ENCODE results near the gene POC1B. TPM values are rescaled to one million over a fixed set of nuclear protein-coding genes. Genes with fewer than 3 reads are reported as not detected.

Gene POC1B
- total RNA-seq, 1 experiment from 2014 or later, result 25.0 TPM

GRCh38 chr12:89476232-89476631 is 49.6 kb downstream of the POC1B start:
- H2AFZ ChIP-seq (ENCODE audit: low read length), result no peak overlapping the region
- H3K9me3 ChIP-seq (ENCODE audit: low read length), result no peaks in the 10 kb centered on the region
- H4K20me1 ChIP-seq (ENCODE audit: low read length), result no peaks in the 10 kb centered on the region
- H3K9ac ChIP-seq (ENCODE audit: low read length), result peak overlapping the region; percentile 10; the same call in 1 of the 2 replicates
- DNase-seq, result no peak
- H3K4me3 ChIP-seq (ENCODE audit: low read length), result no peak overlapping the region
- no peak for TF ChIP-seq EZH2 (IDR thresholded peaks at IDR 0.05; ENCODE audit: low read length, unreplicated experiment)
- no peak for TF ChIP-seq EZH2phosphoT487 (IDR thresholded peaks at IDR 0.05; ENCODE audit: borderline replicate concordance, low read length)
- TF ChIP-seq, protein P1, sequence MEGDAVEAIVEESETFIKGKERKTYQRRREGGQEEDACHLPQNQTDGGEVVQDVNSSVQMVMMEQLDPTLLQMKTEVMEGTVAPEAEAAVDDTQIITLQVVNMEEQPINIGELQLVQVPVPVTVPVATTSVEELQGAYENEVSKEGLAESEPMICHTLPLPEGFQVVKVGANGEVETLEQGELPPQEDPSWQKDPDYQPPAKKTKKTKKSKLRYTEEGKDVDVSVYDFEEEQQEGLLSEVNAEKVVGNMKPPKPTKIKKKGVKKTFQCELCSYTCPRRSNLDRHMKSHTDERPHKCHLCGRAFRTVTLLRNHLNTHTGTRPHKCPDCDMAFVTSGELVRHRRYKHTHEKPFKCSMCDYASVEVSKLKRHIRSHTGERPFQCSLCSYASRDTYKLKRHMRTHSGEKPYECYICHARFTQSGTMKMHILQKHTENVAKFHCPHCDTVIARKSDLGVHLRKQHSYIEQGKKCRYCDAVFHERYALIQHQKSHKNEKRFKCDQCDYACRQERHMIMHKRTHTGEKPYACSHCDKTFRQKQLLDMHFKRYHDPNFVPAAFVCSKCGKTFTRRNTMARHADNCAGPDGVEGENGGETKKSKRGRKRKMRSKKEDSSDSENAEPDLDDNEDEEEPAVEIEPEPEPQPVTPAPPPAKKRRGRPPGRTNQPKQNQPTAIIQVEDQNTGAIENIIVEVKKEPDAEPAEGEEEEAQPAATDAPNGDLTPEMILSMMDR (conservative IDR thresholded peaks at IDR 0.05; ENCODE audit: low read depth, low read length), result no peak
- 0 out of 2 replicates have a peak, but pooled peaks cover 3% of the 10 kb centered on the region for H3K79me2 ChIP-seq (ENCODE audit: low read length)
- POLR2A ChIA-PET (ENCODE audit: unreplicated experiment), result no interaction called here
- CTCF ChIA-PET, result no interaction called here
- no peak for ATAC-seq
- peaks cover 46% of the 10 kb centered on the region for H3K4me1 ChIP-seq (ENCODE audit: insufficient read depth, low read length)
- intact Hi-C loops (cut with micrococcal nuclease), result no loop called here
- H3F3A ChIP-seq (ENCODE audit: low read length, unreplicated experiment), result peaks cover 9% of the 10 kb centered on the region
- H3K4me2 ChIP-seq (ENCODE audit: low read length), result peak overlapping the region; percentile 18; the same call in 1 of the 2 replicates
- peak overlapping the region; percentile 91 for H3K27ac ChIP-seq (ENCODE audit: low read length)
- H3K9me2 ChIP-seq (replicated peaks; ENCODE audit: low read length), result no peaks in the 10 kb centered on the region
- H3K27me3 ChIP-seq (ENCODE audit: low read length), result no peaks in the 10 kb centered on the region
- BruUV-seq (replicated peaks), result no TSS peak
- no peaks in the 10 kb centered on the region for H3K36me3 ChIP-seq (ENCODE audit: low read depth, low read length)

- TF ChIP-seq EZH2 (IDR thresholded peaks at IDR 0.05; ENCODE audit: low read length, unreplicated experiment) (no peak), EZH2phosphoT487 (IDR thresholded peaks at IDR 0.05; ENCODE audit: borderline replicate concordance, low read length) (no peak)
- TF ChIP-seq, protein P1 (conservative IDR thresholded peaks at IDR 0.05; ENCODE audit: low read depth, low read length), result no peak
- peaks cover 53% of the 10 kb centered on the region for H3K4me1 ChIP-seq (ENCODE audit: insufficient read depth, low read length)
- H3F3A ChIP-seq (ENCODE audit: low read length, unreplicated experiment), result peaks cover 9% of the 10 kb centered on the region
- ATAC-seq, result peak; percentile 76
- H3K9ac ChIP-seq (ENCODE audit: low read length), result peak overlapping the region; percentile 52
- no peak overlapping the region for H2AFZ ChIP-seq (ENCODE audit: low read length)
- TSS peak; percentile 49 for BruUV-seq (replicated peaks)
- ChIA-PET CTCF (no interaction called here), POLR2A (ENCODE audit: unreplicated experiment) (no interaction called here)
- intact Hi-C loops (cut with micrococcal nuclease), result loop anchor here (1.0 kb wide), 1 partner anchor 49 kb away; the partner anchor contains the start of gene GALNT4
- peak overlapping the region; percentile 60 for H3K4me2 ChIP-seq (ENCODE audit: low read length)
- no peaks in the 10 kb centered on the region for H3K36me3 ChIP-seq (ENCODE audit: low read depth, low read length)
- H3K27ac ChIP-seq (ENCODE audit: low read length), result peak overlapping the region; percentile 91
- peak overlapping the region; percentile 14; the same call in 1 of the 2 replicates for H3K4me3 ChIP-seq (ENCODE audit: low read length)
- DNase-seq, result peak; percentile 91
- no peaks in the 10 kb centered on the region for H3K9me2 ChIP-seq (replicated peaks; ENCODE audit: low read length)
- no peaks in the 10 kb centered on the region for H3K9me3 ChIP-seq (ENCODE audit: low read length)
- no peaks in the 10 kb centered on the region for H4K20me1 ChIP-seq (ENCODE audit: low read length)
- H3K27me3 ChIP-seq (ENCODE audit: low read length), result no peaks in the 10 kb centered on the region
- no peaks in the 10 kb centered on the region for H3K79me2 ChIP-seq (ENCODE audit: low read length)
Observed at GRCh38 chr12:89475203-89475990, 50.5 kb downstream of the POC1B start.

DNA sequence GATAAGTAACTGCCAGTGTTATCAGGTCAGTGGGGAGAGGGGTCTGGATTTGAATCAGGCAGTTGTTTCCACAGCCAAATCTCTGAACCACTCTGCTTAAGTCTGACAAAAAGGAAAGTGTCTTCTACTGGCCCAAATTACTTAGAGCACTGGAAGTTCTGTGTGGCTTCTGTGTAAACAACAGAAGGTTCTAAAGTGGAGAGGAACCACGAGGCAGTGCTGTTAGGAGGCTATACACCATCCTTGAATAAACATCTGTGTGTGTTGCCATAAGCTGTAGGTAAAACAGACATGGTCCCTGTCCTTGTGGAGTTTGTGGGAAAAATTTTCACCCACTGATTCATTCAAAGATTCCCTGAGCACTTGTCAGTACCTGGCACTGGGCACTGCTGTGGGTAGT is 51.2 kb downstream of the POC1B start:
- Histone ChIP-seq H3K4me3 (ENCODE audit: low read length) (no peak overlapping the region), H4K20me1 (ENCODE audit: low read length) (no peaks in the 10 kb centered on the region), H3F3A (ENCODE audit: low read length, unreplicated experiment) (peaks cover 9% of the 10 kb centered on the region), H3K9ac (ENCODE audit: low read length) (peak overlapping the region; percentile 52), H3K4me1 (ENCODE audit: insufficient read depth, low read length) (peaks cover 58% of the 10 kb centered on the region), H3K27ac (ENCODE audit: low read length) (peak overlapping the region; percentile 91), H2AFZ (ENCODE audit: low read length) (0 out of 2 replicates have a peak overlapping the region, but pooled peaks have one; percentile 1), H3K9me3 (ENCODE audit: low read length) (no peaks in the 10 kb centered on the region), H3K79me2 (ENCODE audit: low read length) (no peaks in the 10 kb centered on the region), H3K4me2 (ENCODE audit: low read length) (peak overlapping the region; percentile 60), H3K9me2 (replicated peaks; ENCODE audit: low read length) (no peaks in the 10 kb centered on the region), H3K27me3 (ENCODE audit: low read length) (no peaks in the 10 kb centered on the region), H3K36me3 (ENCODE audit: low read depth, low read length) (no peaks in the 10 kb centered on the region)
- no TSS peak for BruUV-seq (replicated peaks)
- peak; percentile 27 for ATAC-seq
- peak; percentile 59 for DNase-seq
- CTCF ChIA-PET, result interaction anchor here (0.6 kb wide), 1 partner anchor 45 kb away, joined by 3 read pairs; no protein-coding TSS in a partner anchor
- intact Hi-C loops (cut with micrococcal nuclease), result loop anchor here (1.0 kb wide), 1 partner anchor 50 kb away; the partner anchor contains the start of gene GALNT4
- POLR2A ChIA-PET (ENCODE audit: unreplicated experiment), result no interaction called here
- TF ChIP-seq EZH2 (IDR thresholded peaks at IDR 0.05; ENCODE audit: low read length, unreplicated experiment), result no peak
- TF ChIP-seq, protein P1 (conservative IDR thresholded peaks at IDR 0.05; ENCODE audit: low read depth, low read length), result no peak
- no peak for TF ChIP-seq EZH2phosphoT487 (IDR thresholded peaks at IDR 0.05; ENCODE audit: borderline replicate concordance, low read length)

All from PC-3 (cell line).